Measurements from ENCODE around the gene CHST7.

- TF ChIP-seq TCF12 (IDR thresholded peaks at IDR 0.05; ENCODE audit: low read depth) (no peak), TAF1 (IDR thresholded peaks at IDR 0.05; ENCODE audit: low read depth) (no peak), REST (IDR thresholded peaks at IDR 0.05; ENCODE audit: low read depth) (no peak), YY1 (IDR thresholded peaks at IDR 0.05; ENCODE audit: low read depth) (no peak), USF1 (IDR thresholded peaks at IDR 0.05) (no peak), MAX (IDR thresholded peaks at IDR 0.05) (no peak), EP300 (IDR thresholded peaks at IDR 0.05; ENCODE audit: borderline replicate concordance) (no peak), CREB1 (IDR thresholded peaks at IDR 0.05; ENCODE audit: low read depth) (no peak), RAD21 (IDR thresholded peaks at IDR 0.05; ENCODE audit: low read depth) (no peak)
Measured at GRCh38 chrX:46618947-46619346, 45.4 kb downstream of the CHST7 start.

Measured in Ishikawa (cell line).